OCI-LY3 (cell line): ENCODE data around the gene PITPNC1.
A peak's percentile ranks its signal among the peaks of the same experiment; 100 is the strongest.

Source experiments
- H2AFZ ChIP-seq: fragments of 200-600, 300-600 bp; shearing (Covaris generic); 2 replicates; pipeline ENCODE4 v1.6.0; 2014; ENCODE audit warnings: antibody characterized with exemption, low read depth, low read length
- H3K27ac ChIP-seq: fragments of 200-600, 300-600 bp; sonication (generic); 2 replicates; pipeline ENCODE4 v1.5.1; 2014; ENCODE audit warnings: mild to moderate bottlenecking, low read length, moderate library complexity, mixed read lengths
- H3K27me3 ChIP-seq: fragments of 200-600, 300-600 bp; sonication (generic); 2 replicates; pipeline ENCODE4 v1.6.1; 2014; ENCODE audit warnings: low read depth, low read length, mixed read lengths
- H3K36me3 ChIP-seq: fragments of 200-600, 300-600 bp; sonication (generic); replicated peaks from 2 replicates; pipeline ENCODE3; 2014; ENCODE audit warnings: low read depth, low read length, mixed read lengths
- H3K4me1 ChIP-seq: fragments of 300-600, 200-600 bp; sonication (generic); 2 replicates; pipeline ENCODE4 v1.6.1; 2014; ENCODE audit warnings: low read length, mixed read lengths
- H3K4me2 ChIP-seq: fragments of 200-600, 300-600 bp; sonication (generic); 2 replicates; pipeline ENCODE4 v1.6.1; 2014; ENCODE audit warnings: low read length, mixed read lengths
- H3K4me3 ChIP-seq: fragments of 300-600, 200-600 bp; sonication (generic); 2 replicates; pipeline ENCODE4 v1.5.1; 2014; ENCODE audit warnings: antibody characterized with exemption, mild to moderate bottlenecking, low read length, moderate library complexity
- H3K79me2 ChIP-seq: fragments of 300-600, 200-600 bp; shearing (Covaris generic); 2 replicates; pipeline ENCODE4 v1.6.1; 2014; ENCODE audit warnings: mild to moderate bottlenecking, low read length, mixed read lengths
- H3K9ac ChIP-seq: fragments of 300-600, 200-600 bp; shearing (Covaris generic); 2 replicates; pipeline ENCODE4 v1.6.0; 2014; ENCODE audit warnings: mild to moderate bottlenecking, low read length, moderate library complexity
- H3K9me3 ChIP-seq: fragments of 200-600, 300-600 bp; shearing (Covaris generic); 2 replicates; pipeline ENCODE4 v1.6.1; 2014; ENCODE audit warnings: low read length, mixed read lengths; ENCODE audit not compliant: insufficient read depth
- H4K20me1 ChIP-seq: fragments of 200-600, 300-600 bp; sonication (generic); 2 replicates; pipeline ENCODE4 v1.6.1; 2016; ENCODE audit warnings: low read length, mixed read lengths; ENCODE audit not compliant: insufficient read depth
- EZH2phosphoT487 ChIP-seq: fragments of 200-600 bp; shearing (Covaris generic); IDR thresholded peaks from 2 replicates; pipeline ENCODE4 v1.6.1; 2018; ENCODE audit warnings: antibody characterized with exemption, mixed run types, low read depth
- TF ChIP-seq, protein P1 (sequence below): fragments of 200-600, 300-600 bp; sonication (generic); IDR thresholded peaks from 2 replicates; pipeline ENCODE4 v1.5.1; 2014; ENCODE audit warnings: antibody characterized with exemption, low read length, low read depth

Gene PITPNC1

DNA sequence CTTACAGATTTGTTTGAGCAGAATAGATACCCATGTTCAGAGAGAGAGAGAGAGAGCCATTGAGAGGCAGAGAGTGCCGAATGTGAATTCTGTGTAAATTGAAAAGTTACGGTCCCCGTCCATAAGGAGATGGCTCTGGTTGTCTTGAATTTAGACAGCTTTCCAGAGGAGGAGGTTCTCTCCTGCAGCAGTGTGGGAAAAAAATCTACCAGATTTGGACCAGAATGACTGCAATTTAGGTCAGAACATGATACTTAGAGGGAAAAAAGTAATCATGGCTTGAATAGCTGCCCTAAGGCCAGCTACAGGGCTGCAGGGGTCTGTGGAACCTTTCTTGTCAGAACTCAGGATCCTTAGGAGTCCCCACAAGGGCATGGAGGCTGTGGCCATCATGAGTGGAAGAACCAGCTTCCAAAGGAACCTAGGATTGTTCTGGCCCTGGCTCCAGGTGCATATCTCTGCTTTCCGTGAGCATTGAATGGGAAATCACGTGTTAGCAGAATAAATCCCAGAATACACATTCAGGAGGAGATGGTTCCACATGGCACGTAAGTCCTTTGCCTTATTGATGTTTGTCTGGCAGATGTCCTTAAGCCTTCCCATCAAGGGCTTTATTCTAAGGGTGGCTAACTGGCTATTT, 13.0 kb downstream of the PITPNC1 start:
- Histone ChIP-seq H3K9me3 (no peaks in the 10 kb centered on the region), H2AFZ (no peak overlapping the region), H3K27me3 (no peaks in the 10 kb centered on the region), H3K9ac (no peak overlapping the region), H3K27ac (peak overlapping the region; percentile 34), H3K4me3 (peak overlapping the region; percentile 15), H3K4me1 (peaks cover 20% of the 10 kb centered on the region), H4K20me1 (no peaks in the 10 kb centered on the region; the same call in 1 of the 2 replicates), H3K79me2 (peaks cover 70% of the 10 kb centered on the region), H3K4me2 (peak overlapping the region; percentile 67), H3K36me3 (peaks cover 2% of the 10 kb centered on the region)
- no peak for TF ChIP-seq EZH2phosphoT487
- TF ChIP-seq, protein P1, sequence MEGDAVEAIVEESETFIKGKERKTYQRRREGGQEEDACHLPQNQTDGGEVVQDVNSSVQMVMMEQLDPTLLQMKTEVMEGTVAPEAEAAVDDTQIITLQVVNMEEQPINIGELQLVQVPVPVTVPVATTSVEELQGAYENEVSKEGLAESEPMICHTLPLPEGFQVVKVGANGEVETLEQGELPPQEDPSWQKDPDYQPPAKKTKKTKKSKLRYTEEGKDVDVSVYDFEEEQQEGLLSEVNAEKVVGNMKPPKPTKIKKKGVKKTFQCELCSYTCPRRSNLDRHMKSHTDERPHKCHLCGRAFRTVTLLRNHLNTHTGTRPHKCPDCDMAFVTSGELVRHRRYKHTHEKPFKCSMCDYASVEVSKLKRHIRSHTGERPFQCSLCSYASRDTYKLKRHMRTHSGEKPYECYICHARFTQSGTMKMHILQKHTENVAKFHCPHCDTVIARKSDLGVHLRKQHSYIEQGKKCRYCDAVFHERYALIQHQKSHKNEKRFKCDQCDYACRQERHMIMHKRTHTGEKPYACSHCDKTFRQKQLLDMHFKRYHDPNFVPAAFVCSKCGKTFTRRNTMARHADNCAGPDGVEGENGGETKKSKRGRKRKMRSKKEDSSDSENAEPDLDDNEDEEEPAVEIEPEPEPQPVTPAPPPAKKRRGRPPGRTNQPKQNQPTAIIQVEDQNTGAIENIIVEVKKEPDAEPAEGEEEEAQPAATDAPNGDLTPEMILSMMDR, result no peak

DNA sequence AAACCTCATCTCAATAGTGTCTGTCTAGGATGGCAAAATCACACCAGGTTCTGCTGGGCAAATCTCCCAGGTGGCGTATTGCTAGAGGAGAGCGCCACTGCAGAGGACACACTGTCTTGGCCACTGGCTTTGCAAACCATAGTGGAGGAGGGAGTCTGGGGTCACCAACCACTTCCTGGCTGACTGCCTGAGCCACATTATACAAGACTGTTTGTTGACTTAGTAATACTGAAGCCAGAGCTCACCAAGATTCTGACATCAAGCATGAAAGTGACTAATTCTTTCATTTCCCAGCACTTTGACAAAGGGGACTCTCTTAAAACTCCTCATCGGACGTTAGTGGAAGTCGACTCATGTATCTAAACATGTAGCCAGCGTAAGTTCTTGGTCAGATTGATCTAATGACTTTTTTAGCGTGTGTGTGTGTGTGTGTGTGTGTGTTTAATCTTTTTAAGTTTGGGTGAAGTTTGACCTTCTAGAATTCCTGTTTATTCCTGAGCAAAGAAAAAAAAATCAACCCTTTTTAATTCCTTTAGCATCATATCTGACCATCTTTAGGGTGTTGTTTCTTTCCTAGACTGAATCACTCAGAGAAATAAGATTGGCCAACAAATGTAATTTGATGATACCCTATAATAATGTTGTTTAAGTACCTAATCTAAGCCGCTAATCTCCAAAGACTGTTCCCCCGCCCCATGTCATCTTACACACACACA, 13.7 kb downstream of the PITPNC1 start:
- Histone ChIP-seq H3K27ac (peak overlapping the region; percentile 34), H4K20me1 (no peaks in the 10 kb centered on the region; the same call in 1 of the 2 replicates), H3K4me3 (peak overlapping the region; percentile 15), H3K36me3 (peaks cover 2% of the 10 kb centered on the region), H3K4me1 (peaks cover 20% of the 10 kb centered on the region), H3K4me2 (peak overlapping the region; percentile 67), H3K27me3 (no peaks in the 10 kb centered on the region), H3K79me2 (peaks cover 66% of the 10 kb centered on the region), H2AFZ (no peak overlapping the region), H3K9ac (0 out of 2 replicates have a peak overlapping the region, but pooled peaks have one; percentile 7), H3K9me3 (no peaks in the 10 kb centered on the region)
- no peak for TF ChIP-seq EZH2phosphoT487
- TF ChIP-seq, protein P1, result no peak

DNA sequence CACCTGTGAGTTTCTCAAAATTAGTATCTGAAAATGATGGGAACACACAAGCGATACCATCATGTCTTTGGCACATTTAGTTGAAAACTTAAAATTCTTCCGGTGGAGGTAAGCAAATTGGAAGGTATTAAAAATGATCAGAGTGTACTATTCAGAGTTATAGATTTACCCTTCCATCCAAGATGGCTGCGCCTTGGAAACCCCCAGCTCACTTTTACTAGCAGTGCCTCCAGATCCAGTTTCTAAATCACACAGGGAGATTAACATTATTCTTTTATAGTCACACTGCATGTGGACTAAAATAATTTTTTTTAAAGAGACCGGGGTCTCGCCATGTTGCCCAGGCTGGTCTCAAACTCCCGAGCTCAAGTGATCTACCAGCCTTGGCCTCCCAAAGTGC, 15.0 kb downstream of the PITPNC1 start:
- peaks cover 20% of the 10 kb centered on the region for H3K4me1 ChIP-seq
- H4K20me1 ChIP-seq, result no peaks in the 10 kb centered on the region; the same call in 1 of the 2 replicates
- H3K4me3 ChIP-seq, result no peak overlapping the region
- H3K9ac ChIP-seq, result no peak overlapping the region
- H3K36me3 ChIP-seq, result peaks cover 2% of the 10 kb centered on the region
- H2AFZ ChIP-seq, result no peak overlapping the region
- peaks cover 61% of the 10 kb centered on the region for H3K79me2 ChIP-seq
- H3K9me3 ChIP-seq, result no peaks in the 10 kb centered on the region
- TF ChIP-seq, protein P1, result no peak
- no peak for TF ChIP-seq EZH2phosphoT487
- no peaks in the 10 kb centered on the region for H3K27me3 ChIP-seq
- H3K27ac ChIP-seq, result no peak overlapping the region
- H3K4me2 ChIP-seq, result no peak overlapping the region

- Histone ChIP-seq H3K9ac (no peak overlapping the region), H4K20me1 (no peaks in the 10 kb centered on the region; the same call in 1 of the 2 replicates), H3K4me2 (no peak overlapping the region), H3K79me2 (peaks cover 63% of the 10 kb centered on the region), H3K9me3 (no peaks in the 10 kb centered on the region), H2AFZ (no peak overlapping the region), H3K4me3 (no peak overlapping the region), H3K36me3 (no peaks in the 10 kb centered on the region), H3K4me1 (peaks cover 20% of the 10 kb centered on the region), H3K27ac (no peak overlapping the region), H3K27me3 (no peaks in the 10 kb centered on the region)
- TF ChIP-seq EZH2phosphoT487, result no peak
- TF ChIP-seq, protein P1, result no peak
Measured at GRCh38 chr17:67393809-67394397, 16.8 kb downstream of the PITPNC1 start.
